ENCODE data around the gene PIK3R5.

Gene PIK3R5

DNA sequence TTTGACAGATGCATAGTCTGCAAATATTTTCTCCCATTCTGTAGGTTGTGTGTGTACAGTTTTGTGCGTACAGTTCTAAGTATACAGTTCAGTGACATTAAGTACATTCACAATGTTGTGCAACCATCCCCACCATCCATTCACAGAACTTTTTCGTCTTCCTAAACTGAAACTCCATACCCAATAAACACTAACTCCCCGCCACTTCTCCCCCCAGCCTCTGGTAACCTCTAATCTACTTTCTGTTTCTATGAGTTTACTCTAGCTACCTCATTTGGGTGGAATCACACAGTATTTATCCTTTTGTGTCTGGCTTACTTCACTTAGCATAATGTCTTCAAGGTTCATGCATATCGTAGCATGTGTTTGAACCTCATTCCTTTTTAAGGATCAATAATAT, 14.3 kb downstream of the PIK3R5 start:
- no peak for DNase-seq (ENCODE audit: low read depth)

DNA sequence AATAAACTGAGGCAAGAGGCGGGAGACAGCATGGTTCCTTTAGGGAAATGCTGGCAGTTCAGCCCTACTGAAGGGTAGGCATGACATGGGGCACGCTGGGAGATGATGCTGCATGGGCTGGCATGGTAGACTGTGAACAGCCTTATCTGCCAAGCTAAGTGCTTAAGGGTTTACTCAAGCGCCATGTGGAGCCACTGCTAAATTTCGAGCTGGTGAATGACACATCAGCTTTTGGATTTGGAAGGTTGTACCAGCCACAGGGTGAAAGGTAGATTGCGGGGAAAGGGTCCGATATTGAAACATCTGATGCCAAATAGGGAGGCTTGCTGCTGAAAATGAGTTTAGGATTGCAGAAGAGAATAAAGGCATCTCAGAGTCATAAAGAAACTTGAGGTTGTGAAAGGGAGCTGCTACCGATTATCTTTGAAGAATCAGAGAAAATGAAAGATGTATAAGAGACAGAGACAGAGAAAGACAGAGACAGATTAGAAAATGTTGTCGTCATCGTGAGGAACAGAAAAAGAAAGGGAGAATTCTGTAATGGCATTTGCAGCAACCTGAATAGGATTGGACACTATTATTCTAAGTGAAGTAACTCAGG, 16.3 kb downstream of the PIK3R5 start:
- no peak for DNase-seq (ENCODE audit: low read depth)

DNA sequence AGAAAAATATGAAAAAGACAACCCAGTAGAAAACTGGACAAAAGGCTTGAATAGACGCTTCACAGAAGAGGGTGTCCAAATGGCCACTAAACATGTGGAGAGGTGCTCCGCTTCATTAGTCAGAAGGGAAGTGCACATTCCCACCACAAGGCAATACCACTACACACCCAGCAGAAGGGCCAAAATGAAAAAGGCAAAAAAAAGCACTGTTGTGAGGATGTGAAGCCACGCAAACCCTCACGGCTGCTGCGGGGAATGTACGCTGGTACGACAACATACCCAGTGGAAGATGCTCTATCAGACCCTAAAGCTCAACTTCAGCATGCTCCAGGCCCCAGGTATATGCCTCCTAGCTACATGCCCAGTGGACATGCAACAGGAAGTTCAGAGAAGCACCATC, 17.0 kb downstream of the PIK3R5 start:
- DNase-seq (ENCODE audit: low read depth) = no peak

DNA sequence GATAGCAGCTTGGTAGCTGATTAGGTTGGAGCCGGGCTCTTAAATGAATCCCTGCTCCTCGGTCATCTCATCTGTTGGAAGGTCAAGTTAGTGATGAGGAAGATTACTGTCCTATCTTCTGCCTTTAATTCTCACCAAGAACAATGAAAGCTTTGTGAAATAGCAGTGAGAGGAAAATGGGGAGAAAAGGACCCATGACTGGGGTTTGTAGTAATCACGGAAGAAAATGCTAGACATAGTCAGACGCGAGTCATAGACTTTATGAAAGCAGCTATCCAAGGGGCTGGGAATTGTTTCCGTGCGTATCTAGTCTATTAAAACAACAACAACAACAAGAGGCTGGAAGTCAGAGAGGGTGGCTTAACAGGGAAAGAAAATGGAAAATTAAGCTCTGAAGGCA, 18.3 kb downstream of the PIK3R5 start:
- no peak for DNase-seq (ENCODE audit: low read depth)

DNA sequence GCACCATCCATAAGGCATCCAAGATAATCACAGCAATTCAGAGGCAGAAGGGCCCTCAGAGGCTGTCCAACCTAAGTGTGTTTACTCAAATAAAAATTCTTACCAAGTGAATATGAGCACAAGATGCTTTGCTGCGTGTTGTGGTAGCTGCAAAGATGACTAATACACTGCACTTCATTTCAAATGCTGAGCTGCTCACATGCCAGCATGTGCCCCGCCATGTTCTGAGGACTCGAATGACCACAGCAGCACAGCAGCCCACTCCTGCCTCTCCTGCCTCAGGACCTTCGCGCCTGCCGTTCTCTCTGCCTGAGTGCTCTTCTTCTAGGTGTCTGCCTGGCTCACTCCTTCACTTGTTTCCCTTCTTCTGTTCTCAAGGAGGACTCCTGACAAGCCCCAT, 19.0 kb downstream of the PIK3R5 start:
- DNase-seq (ENCODE audit: low read depth) = no peak

DNA sequence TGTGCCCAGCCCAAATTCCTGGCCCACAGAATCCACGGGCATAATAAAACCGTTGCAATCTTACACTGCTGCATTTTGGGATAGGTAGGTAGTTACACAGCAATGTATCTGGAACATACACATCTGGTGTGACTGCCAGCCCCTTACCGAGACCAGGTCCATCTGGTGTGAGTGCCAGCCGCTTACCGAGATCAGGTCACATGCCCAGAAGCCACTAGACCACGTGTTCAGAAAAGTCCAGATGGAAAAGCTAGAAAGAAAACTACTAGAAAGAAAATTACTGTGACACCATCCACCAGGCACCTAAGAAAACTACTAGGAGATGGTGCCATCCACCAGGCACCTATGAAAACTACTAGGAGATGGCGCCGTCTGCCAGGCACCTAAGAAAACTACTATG, 19.4 kb downstream of the PIK3R5 start:
- DNase-seq (ENCODE audit: low read depth) = no peak

DNA sequence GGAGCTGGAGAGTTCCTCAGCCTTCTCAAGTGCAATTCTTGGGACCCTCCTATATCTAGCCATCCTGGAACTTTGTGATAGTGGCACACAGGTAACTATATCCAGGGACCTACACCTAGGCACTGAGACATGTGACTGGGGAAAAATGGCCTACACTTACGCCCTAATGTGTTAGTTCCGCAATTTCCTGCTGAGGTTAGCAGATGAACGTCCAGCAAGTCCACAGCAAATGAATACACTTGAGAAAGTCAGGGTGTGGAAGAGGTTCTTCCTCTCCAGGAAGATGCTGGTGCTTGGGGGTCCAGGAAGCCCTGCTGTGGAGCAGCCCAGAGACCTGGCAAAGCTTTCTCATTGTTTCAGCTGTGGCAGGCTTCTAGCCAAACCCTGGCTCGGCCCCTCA, 20.8 kb downstream of the PIK3R5 start:
- no peak for DNase-seq (ENCODE audit: low read depth)

DNA sequence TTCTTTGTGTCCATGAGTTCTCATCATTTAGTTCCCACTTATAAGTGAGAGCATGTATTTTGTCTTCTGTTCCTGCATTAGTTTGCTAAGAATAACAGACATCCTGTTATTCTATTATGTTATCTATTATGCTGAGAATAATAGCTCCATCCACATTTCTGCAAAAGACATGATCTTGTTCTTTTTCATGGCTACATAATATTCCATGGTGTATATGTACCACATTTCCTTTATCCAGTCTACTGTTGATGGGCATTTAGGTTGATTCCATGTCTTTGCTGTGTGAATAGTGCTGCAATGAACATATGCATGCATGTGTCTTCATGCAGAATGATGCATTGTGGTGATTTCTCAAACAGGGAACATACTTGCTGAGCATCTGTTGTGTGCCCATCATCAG, 21.4 kb downstream of the PIK3R5 start:
- no peak for DNase-seq (ENCODE audit: low read depth)

DNA sequence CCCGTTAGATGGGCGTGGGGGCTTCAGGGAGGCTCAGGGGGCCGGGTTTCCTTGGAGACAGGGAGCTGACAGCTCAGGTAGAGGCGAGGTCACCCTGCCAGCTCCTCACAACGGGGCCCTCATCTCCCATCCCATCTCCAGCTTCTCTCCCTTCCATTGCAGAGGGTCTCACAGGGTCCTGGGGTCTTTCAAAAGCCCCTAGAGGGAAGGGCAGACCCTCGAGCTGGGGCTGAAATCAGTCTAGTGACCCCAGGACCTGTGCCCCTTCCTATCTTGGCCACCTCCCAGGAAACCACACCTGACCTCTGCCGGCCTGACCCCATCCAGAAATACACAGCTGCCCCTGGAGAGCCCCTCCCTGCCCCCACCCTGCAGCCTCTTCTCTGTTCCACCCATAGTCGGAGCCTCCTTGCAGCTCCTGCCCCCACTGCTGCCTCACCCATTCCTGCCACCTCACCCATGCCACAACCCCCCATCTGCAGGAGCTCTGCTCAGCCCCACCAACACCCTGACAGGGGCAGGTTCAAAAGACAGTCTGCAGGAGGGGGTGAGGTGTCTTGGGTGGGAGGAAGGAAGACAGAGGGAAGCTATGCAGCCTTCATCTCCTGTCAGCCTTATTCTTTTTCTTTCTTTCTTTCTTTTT, 23.4 kb downstream of the PIK3R5 start:
- no peak for DNase-seq (ENCODE audit: low read depth)

DNA sequence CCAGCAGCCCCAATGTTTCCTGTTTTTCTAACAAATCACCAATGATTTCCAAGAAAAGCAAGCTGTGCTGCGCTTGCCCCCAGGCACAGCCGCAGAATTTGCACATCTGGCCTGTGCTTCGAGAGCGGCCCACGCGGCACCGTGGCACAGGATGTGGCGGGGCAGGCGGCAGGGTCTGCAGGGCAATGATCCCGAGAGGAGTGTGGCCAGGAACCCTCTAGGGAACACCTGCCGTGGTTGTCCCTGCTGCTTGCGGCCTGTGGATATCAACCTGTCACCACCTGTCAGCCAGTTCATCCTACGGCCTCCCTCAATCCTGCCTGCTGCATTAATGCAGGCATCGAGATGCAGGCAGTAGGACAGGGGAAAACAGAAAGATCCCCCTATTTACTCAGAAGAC, 24.0 kb downstream of the PIK3R5 start:
- DNase-seq (ENCODE audit: low read depth) = no peak

DNA sequence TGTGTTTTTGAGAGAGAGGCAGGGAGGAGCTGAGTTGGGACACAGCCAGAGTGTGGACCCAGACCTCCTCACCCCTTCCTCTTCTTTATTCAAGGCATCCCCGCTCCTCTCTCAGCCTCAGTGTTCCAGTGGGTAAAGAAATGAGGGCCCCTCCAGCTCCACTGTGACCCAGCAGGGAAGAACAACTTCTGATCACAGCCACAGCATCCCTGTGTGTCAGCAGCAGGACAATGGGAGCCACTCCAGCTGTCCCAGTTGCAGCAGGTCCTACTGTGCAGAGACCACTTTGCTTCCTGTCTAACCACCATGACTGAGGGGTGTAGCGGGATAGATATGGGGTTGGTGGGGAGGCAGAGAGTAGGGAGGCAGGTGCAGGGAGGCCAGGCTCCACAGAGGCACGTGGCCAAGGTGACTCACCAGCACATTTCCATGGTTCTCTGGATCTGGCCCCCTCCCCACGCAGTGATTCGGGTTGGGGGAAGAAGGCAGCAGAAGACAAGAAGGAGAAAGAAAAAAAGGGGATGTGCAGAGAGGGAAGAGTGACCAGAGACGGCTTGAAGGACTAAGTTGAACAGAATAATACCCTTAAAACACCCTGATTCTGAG, 24.5 kb downstream of the PIK3R5 start:
- no peak for DNase-seq (ENCODE audit: low read depth)

DNA sequence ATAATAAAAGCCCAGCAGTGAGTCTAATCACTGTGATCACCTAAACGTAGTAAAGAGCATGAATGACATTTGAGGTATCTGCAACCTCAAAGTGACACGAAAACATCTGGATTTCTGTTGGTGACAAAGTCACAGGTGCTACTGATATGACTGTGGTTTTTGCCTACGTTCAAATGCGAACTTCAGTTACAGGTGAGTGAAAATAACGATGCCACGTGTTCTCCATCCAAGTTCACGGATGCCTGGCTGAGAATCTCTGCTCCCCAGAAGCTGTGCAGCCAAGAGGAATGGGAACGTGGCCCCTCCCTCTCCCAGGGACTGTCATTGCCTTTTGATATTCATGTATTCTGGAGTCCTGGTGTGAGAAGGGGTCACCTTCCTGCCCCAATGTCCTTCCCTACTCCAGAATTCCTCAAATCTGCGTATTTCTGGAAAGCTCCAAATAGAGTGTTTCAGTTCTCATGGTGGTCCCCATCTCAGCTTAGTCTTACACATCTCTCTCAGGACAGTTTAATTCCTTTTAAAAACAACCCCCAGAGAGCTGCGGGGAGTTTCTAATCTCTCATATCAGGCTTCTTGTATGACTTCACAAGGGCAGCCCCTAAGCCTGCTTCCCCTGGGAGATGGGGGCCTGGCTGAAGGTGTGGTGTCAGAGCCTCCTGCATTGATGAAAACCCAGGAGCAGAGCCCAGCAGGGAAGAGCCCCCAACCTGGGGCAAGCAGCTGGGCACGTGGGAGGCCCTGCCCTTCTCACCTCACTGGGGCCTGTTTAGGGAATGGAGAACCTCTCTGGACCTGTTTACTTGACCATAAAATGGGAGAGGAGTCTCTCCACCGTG, 25.8 kb downstream of the PIK3R5 start:
- no peak for DNase-seq (ENCODE audit: low read depth)

DNA sequence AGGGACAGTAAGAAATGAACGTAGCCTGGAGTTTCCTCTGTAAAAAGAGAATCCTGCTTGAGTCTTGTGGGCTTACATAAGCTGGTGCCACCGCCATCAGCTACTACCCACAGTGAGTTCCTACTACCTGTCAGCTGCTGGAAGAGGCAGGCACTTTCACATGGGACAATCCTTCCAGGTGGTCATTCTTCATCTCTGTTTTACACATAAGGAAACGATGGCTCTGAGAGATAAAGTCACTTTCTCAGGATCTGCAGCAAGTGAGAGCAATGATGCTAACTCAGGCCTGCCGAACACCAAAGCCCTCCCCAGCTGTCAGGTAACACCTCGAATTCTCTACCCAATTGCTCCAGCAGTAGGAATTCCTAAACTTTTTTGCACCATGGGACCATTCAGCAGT, 26.6 kb downstream of the PIK3R5 start:
- DNase-seq (ENCODE audit: low read depth) = no peak

DNA sequence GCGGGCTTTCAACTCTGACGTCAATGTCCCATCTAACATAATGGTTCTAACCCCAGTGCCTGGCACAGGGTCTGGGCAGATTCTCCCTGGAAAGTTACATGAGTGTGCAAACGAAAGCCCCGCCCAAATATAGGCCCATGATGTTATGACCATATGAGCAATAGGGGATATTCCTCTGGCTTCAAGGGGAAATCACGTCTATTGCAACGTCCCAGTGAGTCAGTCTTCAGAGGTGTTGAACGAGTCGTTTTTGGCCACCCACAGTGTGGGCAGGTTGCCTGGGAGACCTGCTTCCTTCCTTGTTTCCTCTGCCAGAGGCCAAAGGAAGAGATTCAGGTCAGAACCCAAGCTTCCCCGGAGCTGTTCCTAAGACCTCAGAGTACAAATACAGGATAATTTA, 30.3 kb downstream of the PIK3R5 start:
- no peak for DNase-seq (ENCODE audit: low read depth)

DNA sequence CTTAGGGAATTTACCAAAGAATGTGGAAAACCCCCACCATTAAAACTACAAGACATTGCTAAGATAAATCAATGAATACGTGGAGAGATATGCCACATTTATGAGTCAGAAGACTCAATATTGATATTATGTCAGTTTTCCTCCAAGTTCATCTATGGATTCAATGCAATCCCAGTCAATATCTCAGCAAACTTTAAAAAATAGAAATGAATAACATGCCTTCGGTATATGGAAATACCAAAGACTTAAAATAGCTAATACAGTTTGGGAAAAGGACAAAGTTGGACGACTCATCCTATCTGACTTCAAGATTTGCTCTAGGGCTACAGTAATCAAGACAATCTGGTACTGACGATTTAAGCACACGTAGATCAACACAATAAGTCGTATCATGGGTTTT, 31.2 kb downstream of the PIK3R5 start:
- DNase-seq (ENCODE audit: low read depth) = no peak

DNA sequence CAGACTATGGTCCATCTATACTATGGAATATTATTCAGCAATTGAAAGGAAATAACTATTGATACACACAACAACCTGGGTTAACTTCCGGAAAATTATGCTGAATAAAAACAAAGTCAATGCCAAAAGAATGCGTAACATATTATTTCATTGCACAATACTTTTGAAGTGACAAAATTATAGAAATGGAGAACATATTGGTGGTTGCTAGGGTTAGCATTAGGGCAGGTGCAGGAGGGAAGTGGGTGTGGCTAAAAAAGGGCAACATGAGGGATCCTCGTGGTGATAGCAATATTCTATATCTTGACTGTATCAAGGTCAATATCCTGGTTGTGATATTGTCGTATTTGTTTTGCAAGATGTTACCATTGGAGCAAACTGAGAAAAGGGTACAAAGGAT, 34.9 kb downstream of the PIK3R5 start:
- DNase-seq (ENCODE audit: low read depth) = no peak

DNA sequence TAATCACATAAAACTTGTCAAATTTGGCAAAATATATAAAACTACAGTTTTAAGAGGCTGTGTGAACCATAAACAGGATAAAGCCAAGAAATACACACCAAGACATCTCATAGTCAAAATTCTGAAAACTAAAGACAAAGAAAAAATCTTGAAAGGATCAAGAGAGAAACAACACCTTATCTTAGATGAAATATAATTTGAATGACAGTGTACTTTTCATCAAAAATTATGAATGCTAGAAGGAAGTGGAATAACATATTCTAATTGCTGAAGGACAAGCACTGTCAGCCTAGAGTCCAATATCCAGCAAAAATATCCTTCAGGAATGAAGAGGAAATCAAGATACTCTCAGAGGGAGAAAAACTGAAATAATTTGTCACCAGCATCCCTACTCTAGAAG, 37.2 kb downstream of the PIK3R5 start:
- DNase-seq (ENCODE audit: low read depth) = no peak

DNA sequence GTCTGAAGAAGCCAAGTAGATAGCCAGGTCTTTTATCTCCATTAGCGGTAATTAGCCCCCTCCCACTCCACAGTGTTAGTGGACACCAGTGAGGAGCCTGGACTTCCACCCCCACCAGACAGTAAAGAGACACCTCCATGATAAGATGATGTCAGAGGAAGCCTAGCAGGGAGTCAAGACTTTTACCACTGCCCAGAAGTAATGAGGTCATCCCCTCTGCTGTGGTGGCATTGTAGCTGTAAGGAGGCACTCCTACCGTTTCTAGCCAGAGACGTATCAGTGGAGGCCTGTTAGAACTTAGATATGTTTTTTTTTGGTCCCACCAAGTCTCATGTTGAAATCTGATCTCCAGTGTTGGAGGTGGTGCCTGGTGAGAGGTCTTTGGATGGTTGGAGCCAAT, 38.1 kb downstream of the PIK3R5 start:
- no peak for DNase-seq (ENCODE audit: low read depth)

DNA sequence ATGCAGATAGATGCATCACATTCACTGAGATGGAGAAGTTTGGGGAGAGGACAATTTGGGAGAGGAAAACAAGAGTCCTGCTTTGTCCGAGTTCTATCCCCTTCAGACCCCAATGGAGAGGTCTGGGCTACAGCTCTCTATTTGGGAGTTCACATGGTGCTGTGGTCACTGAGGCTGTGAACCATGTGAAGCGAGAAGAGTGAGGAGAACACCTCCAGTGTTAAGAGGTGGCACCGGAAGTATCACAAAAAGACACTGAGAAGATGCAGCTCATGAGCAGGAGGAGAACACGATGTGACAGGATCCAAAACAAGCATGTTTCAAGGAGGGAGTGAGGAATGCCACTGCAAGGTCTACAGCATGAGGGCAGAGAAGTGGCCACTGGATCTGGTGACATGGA, 39.7 kb downstream of the PIK3R5 start:
- DNase-seq (ENCODE audit: low read depth) = no peak

DNA sequence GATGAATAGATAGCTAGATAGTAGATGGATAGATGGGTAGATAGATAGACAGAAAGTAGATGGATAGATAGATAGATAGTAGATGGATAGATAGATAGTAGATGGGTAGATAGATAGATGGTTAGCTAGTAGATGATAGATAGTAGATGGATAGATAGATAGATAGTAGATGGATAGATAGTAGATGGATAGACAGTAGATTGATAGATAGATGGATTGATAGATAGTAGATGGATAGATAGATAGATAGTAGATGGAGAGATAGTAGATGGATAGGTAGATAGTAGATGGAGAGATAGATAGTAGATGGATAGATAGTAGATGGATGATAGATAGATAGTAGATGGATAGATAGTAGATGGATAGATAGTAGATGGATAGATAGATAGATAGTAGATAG, 40.4 kb downstream of the PIK3R5 start:
- no peak for DNase-seq (ENCODE audit: low read depth)

DNA sequence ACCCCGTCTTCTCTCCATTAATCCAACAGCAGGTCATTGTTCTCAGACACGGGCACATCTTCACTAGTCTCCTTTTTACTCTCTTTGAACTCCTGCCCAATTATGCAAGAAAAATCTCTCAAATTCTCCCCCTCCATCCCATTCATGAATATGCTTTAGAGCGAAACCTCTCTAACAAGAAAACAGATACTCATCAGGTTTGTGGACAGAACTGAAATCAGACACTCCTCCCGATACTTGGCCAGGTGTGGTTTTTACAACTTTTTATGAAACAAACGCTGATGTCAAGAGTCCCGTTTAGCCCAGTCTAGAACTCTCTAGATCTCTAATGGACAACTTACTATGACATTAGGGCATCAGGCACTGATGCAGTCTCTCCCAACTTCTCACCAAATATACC, 40.9 kb downstream of the PIK3R5 start:
- no peak for DNase-seq (ENCODE audit: low read depth)

DNA sequence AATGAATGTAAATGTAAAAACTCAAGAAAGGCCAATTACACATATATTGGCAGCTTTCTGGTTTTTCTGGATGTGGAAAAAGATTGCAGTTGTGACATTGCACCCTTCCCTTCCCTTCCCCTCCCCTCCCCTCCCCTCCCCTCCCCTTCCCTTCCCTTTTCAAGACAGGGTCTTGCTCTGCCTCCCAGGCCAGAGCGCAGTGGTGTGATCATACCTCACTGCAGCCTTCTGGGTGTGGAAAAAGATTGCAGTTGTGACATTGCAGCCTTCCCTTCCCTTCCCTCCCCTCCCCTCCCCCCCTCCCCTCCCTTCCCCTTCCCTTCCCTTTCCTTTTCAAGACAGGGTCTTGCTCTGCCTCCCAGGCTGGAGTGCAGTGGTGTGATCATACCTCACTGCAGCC, 41.7 kb downstream of the PIK3R5 start:
- no peak for DNase-seq (ENCODE audit: low read depth)

DNA sequence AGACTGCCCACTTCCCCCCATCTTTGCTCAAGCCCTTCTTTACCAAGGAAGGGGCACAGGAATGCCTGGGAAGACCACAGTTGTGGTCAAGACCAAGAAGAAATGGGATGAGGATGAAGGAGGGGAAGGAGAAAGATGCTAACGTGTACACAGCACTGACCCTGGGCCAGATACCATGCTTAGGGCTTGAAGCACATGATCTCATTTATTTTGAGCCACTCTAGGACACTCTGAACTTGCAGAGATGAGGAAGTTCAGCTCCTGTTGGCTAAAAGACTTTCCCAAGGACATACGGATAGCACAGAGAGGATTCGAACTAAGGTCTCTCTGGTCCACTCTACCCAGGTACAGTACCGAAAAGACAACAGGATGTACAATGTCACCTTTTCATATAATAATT, 42.6 kb downstream of the PIK3R5 start:
- DNase-seq (ENCODE audit: low read depth) = no peak

Data from non-pigmented ciliary epithelial cell (primary cell).